Stimulated activated CD4-positive, alpha-beta T cell treated with anti-CD3 and anti-CD28 coated beads, TNF-alpha, amount 100 ng/mL, for 48 hours (primary cell): Measurements from ENCODE around the gene ZNF532.
"Not testable (repeated sequence)": the region's sequence is repeated elsewhere in the genome, so short reads cannot be mapped to it uniquely, and the experiment has no call there.

Experiments used
- DNase-seq, 3 donors: peaks; one replicate each; pipeline ENCODE4 v3.0.0-alpha.2; 2020; ENCODE audit warnings: low read depth in 3 of 3

ZNF532 gene

DNA sequence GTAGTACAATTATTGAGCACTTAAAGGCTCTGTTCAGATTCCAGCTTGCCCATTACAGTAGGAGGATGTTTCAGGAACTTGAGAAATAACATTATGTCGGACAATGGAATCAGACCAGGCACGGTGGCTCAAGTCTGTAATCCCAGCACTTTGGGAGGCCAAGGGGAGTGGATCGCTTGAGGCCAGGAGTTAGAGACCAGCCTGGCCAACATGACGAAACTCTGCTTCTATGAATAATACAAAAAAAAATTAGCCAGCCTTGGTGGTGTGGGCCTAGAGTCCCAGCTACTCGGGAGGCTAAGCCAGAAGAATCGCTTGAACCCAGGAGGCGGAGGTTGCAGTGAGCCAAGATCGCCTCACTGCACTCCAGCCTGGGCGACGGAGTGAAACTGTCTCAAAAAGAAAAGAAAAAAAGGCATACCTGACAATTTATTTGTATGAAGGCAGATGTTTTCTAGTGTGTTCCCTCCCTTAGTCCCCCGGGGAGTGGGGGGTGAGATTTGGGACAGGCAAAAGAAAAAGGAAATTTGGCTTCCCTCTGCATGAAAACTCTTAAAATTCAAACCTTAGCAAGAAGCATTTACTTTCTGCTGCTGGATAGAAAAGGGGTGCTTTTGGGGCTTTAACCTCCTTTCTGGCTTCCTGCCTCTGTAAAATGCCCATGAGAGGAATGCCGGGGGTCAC is 13.7 kb upstream of the ZNF532 start:
- DNase-seq = no peak

DNA sequence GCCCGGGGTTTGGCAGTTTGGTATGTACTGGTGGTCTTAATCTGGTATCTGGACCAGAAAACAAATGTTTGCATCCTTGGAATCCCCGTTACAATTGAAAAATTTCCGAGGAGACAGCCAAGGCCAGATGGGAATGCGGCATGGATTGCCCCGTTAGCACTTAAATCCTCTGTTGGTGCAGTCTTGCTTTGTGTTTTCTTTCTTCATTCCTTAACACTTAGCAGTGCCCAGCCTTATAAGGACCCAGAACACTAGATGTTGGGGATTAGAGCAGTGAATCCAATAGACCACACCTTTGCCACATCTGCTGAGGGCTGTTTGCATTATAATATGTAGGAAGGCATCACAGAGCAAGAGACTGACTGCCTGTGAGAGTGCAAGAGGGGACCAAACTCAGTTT is 12.8 kb upstream of the ZNF532 start:
- DNase-seq = no peak

DNA sequence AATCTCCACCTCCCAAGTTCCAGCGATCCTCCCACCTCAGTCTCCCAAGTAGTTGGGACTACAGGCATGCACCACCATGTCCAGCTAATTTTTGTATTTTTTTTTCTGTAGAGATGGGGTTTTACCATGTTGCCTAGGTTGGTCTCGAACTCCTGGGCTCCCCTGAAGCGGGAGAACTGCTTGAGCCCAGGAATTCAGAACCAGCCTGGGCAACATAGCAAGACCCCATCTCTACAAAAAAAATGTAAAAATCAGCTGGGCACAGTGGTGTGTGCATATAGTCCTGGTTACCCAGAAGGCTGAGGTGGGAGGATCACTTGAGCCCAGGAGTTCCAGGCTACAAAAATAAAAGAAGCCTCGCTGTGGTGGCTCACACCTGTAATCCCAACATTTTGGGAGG is 12.0 kb upstream of the ZNF532 start:
- no peak for DNase-seq

DNA sequence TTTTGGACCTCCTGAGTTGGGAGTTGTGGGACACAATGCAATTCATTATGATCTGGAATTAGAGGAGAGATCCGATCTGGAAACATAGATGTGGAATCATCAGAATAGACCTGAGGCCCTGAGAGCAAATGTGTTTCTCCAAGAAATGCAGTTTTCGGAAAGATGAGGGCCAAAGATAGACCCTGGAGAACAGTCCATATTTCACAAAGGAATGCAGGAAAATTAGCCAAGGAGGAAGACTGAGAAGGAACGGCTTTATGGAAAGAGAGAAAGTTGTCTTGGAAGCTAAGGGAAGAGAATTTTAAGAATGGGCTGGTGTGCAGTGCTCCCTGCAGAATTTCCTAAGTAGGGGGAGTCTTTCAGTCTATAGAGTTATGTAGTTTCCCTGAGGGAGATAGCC is 11.1 kb upstream of the ZNF532 start:
- DNase-seq = no peak

DNA sequence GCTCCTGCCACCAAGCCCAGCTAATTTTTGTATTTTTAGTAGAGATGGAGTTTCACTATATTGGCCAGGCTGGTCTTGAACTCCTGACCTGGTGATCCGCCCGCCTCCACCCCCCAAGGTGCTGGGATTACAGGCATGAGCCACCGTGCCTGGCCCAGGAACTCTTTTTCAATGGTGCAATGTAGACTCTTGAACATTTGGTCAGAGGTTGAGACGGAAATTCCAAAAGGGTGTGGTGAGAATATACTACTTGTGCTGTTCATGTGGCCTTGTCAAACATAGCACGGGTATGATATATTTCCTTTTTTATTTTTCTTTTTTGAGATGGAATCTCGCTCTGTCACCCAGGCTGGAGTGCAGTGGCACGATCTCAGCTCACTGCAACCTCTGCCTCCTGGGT is 9.2 kb upstream of the ZNF532 start:
- DNase-seq = not testable (repeated sequence)

DNA sequence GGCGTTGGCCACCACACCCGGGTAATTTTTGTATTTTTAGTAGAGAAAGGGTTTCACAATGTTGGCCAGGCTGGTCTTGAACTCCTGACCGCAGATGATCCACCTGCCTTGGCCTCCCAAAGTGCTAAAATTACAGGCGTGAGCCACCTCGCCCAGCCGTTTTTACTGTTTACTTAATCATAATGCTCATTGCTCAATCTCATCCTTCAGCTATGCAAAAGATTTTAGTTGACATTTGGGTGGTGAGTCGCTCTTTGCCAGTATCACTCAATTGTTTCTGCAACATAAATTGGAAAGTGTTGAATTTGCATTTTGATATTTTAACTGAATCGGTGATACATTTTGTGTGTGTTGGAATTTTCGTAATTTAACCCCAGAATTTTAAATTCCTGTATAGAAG is 7.8 kb upstream of the ZNF532 start:
- no peak for DNase-seq

DNA sequence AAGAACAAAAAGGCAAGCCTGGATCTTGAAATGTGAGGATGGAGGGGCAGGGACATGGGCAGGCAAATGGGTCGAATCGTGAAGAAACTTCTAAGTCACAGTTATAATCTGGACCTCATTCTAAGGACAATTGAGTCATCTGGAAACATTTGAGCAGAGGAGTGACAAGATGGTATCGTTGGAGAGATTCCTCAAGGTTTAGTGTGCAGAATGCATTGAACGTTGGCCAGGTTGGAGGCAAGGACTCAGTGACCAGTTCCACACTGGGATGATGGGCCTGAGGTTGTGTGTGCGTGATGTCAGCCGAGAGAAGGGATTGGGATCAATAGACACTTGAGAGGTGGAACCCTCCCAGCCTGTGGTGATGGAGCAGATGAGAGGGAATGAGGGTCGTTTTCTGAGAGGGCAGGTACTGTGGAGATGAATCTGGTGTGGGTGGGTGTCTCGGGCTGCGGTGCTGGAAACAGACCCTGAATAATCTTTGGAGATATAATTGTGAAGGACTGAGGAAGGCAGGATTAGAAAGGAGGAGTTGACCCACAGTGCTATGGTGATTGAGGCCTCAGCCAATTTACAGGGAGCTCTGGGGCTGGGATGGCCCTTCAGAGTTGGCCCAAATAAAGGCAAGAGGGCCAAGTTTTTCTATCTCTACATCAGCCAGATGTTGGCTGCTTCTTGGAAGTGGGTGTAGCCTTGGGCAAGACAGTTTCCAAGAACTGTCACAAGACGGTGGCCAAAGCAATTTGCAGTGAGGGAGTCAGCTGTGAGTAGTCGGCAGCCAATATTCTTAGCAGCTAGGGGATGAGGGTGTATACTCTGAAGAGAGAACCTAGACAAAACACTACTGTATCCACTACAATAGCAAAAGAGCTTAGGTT is 5.8 kb upstream of the ZNF532 start:
- DNase-seq = no peak

DNA sequence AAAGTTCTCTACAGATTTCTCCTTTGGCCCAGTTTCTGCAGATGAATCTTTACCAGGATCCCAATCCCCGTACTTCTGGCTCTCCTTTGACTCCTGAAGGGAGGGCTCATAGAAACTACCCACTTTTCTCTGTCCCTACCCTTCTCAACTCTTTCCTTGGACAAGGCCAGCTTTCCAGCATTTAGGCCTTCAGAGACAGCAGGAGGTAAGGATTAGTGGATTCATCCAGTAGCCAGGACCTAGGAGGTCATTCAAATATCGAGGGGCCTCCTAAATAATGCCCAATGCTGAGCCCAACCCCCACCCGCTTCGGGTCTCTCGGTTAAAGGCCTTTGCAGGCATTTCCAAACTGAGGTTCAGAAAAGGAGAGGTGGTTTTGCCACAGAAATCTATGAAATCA is 4.8 kb upstream of the ZNF532 start:
- DNase-seq = no peak

DNA sequence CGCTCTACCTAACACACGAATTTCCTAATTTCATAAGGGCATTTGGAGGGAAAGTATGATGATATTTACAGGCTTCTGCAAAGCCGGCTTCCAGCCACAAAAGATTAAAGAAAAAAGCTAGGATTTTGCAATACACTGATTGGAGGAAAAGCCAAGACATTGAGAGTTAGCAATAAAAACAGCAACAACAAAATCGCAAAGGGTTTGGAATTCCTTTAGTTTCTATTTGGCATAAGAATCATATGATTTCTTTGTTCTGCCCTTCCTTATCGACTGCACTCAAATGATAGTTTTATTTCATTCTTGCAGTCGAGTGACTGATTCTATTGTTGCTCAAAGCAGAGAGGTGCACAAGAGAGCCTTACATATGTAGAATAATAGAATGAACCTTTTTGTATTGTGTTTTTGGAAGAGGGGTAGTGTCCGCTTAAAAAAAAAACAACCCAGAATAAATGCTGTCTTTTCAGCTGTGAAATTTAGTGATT is 3.9 kb upstream of the ZNF532 start:
- DNase-seq = no peak

DNA sequence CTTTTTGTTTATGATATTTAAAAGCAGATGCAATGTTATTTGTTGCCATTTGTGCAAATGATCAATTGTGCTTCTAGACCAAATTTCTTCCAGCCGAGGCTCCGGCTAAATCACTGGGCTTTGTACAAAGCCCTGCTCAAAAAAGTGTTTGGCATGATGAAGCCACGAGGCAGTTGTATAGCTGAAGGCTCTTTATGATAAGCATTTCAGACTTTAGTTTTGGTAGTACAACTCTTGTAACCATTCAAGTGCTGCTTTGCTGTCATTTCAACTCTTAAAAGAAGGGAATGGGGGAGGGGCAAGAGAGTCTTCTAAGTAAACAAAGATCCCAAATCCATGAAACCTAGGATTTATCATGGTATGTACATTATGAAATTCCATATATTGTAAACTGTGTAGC is 3.3 kb upstream of the ZNF532 start:
- no peak for DNase-seq

DNA sequence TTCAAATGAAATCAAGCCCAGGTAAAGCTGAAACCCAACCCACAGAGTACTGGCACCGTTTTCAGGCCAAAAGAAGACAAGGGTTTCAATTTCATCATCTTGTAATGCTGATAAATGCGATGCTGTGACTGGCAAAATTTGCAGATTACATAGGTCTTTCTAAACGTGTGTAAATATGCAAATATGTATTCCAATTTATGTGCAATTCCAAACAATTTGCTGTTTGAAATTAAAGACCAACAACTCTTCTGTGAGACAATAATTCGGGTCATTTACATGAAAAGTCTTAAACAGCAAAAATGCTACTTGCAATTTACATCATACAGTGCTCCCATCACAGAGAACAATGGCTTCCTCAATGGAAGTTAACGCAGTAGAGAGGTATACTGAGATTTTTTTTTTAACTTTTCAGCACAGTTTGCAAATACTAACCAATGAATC is 2.8 kb upstream of the ZNF532 start:
- DNase-seq = no peak

DNA sequence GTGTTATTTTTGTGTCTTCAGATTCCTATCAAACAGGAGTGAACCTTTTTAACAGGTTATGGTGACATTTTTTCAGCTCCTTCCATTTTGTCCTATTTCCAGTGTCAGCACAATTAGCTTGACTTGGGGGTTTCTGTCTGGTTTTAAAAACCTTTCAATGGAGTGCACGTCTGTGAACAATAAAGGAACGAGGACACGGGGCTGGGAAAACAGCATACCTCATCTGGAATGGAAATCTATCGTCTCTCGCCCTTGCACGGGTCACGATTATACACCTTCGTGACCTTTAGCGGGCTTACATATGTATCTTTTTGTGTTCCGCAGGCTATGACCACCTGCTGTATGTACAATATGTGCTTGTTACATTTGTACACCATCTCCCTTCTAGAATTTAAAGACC is 2.3 kb upstream of the ZNF532 start:
- DNase-seq = no peak

DNA sequence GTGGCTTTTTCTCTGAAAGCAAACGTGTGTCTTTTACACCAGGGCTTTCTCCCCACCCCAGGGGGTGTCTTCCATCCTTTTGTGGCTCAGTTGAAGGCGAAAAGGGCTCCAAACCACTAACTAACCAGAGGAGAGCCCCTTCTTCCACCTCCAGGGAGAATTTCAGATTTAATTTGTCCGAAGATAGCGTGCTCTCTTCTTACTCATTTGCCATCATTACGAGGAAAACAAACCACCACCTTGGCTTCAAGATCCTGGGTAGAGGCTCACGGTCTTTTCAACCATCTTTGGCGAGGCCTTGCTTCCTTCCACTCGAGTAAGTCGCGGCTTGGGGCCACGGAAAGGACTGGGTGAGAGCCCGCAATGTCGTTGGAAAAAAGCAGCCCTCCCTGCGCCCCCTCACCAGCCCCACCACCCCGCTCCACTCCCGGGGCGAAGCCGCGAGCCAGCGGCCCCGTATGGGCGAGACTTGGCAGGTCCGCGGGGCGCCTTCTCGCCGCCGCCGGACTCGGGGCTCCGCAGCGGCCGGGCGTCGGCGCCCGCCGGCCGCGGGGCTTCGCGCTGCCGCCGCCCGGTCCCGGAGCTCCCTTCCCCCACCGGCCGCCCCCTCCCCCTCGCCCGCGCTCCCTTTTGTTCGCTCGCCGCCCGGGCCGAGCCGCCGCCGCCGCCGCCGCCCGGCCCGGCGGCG is 1.7 kb upstream of the ZNF532 start:
- DNase-seq = no peak

DNA sequence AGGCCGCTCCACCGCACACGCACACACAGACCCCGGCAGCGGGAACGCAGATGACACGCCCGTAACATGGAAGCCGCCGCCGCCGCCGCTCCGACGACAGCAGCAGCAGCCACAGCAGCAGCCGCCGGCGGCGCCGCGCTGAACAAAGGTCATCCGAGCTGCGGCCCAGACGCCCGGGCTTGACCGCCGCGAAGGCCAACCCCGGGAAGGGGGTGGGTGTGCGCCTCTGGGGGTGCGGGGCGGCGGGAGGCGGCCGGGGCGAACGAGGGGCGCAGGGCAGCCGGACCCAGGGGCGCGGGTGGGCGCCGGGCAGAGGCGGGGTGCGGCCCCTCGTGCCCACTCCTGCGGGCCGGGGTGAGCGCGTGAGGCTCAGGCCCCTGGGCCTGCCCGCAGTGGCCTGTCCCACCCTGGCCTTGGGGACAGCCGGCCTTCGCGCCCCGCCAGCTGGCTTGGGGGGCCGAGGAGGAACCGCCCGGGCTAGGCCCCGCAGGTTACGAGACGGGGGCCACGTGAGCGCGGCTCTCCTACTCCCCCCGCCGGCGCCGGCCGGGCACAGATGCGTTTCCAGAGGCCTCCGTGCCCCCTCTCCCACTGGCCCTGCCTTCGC is 1.0 kb upstream of the ZNF532 start:
- DNase-seq = no peak

DNA sequence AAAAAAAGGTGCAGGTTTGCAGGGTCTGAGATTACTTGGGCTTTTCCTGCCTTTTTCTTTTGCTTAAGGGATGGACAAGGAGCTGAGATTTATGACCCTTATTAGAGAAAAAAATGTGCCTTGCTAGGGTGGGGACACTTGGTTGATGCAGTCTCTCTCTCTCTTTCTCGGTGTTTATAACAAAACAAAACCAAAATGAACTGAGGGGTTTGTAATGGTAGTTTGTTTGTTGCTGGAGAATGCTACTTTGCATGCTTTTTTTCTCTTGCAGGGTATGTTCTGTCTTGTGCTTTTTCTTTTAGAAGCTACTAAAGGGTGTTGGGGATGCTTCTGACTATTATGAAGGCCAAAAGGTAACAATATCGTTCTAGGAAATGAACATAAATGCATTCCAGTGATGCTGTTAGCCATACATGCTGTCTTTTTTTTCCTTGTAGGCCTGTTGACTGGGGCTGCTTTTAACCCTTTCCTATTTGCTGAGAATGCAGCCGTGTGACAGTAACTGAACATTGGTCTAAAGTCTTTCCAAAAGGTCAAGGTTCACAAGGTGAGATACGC is 435 bp downstream of the ZNF532 start:
- DNase-seq = no peak

DNA sequence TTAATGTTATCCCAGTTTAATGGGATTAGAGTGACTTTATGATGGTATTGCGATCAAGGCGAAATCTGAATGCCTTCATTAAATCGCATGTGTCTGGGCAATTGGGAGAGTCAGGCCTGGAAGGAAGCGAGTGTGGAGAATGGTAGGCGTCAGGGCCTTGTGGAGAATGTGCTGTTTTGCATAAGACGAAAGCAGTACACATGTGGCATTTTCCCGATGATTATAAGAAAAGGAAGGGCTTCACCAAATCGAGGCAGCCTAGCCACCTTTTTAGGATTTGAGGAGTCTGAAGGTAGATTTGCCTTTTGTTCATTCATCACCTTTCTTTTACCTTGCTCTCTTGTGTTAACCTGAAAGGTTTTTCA is 1.0 kb downstream of the ZNF532 start:
- no peak for DNase-seq

DNA sequence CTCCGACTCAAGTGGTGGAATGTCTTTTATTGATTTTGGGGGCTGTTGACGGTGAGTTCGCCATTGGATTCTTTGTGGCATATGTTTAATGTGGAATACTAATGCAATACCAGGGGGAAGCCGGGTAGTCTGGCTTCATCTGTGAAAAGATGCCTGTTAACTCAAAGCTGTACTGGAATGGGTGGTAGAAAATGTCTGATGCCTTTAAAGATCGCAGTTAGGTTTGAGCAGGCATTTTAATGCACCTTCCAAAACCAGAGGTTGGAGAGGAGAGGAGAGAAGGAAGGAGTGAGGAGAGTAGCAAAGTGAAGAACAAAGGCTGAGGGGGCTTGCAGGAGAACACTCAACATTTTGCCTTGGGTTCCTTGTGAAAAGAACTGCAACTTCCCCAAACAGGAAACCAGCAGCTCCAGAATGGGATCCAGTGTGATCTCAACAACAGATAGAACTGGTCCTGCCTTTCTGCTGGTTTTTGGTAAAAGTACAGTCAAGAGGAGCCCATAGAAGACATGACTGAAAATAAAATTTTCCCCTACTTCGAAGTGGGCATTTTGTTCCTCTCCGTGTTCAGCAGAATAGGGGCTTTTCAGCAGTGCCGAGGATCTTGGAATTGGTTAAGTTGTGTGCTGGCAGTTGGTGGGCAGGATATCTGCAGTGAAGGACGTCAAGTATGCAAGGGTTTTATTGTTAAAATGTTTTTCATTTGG is 1.5 kb downstream of the ZNF532 start:
- DNase-seq = no peak

DNA sequence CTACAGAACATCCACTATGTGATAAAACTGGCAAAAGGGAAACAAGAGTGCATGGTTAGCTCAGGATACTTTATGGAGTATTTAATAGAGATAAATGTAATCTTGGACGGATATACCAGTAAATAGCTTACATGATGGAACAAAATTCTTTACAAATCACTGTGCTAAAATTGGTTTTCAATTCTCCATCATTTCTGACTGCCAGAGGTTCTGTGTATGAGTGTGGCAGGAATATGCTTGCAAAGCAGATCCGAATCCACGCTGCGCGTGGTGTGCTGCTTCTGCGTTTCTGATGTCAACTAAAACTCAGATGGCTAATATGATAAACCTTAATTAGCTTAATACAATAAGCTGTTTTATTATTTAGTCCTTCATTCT is 2.1 kb downstream of the ZNF532 start:
- DNase-seq = no peak

DNA sequence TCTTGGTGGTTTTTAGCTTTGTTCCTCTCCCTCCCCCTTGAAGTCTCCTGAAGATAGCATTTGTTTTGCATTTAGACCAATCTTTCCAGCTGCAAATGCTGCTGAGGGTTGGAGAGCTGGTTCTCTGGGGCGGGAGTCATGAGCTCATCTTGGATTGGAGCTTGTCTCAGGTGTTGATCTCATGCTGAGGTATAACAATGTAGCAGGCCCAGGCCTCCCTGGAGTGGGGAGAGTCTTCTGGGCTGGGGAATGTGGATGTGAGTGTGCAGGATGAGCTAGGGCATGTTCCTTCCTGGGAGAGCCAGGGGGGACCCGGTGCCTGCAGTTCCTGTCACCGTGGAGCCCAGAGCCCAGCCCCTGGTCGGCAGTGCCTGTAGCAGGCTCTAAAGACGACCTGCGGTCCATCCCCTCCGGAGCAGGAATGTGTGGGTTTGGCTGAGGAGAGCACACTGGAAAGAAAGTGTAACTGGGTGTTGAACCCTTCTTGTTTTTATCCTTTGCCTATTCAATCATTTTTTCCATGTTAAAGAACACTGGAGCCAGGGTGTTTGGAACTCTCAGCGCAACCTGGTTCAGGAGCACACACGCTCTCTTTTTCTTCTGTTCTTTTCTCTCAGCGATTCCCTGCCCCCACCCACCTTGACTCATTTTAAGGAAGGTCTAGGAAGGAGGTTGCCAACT is 2.7 kb downstream of the ZNF532 start:
- no peak for DNase-seq

DNA sequence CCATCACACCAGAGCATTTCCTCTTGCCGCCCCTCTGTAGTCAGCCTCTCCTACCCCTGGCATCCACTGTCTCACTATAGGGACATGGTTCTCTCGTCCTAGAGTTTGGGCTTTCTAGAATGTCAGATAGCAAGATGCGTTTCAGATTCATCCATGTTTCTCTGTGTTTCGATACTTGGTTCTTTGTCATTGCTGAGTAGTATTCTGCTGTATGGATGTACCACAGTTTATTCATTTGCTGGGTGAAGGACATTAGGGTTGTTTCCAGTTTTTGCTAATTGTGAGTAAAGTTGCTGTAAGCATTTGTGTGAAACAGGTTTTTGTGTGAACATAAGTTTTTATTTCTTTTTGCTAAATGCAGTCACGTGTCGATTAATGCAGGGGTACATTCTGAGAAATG is 3.8 kb downstream of the ZNF532 start:
- DNase-seq = no peak

DNA sequence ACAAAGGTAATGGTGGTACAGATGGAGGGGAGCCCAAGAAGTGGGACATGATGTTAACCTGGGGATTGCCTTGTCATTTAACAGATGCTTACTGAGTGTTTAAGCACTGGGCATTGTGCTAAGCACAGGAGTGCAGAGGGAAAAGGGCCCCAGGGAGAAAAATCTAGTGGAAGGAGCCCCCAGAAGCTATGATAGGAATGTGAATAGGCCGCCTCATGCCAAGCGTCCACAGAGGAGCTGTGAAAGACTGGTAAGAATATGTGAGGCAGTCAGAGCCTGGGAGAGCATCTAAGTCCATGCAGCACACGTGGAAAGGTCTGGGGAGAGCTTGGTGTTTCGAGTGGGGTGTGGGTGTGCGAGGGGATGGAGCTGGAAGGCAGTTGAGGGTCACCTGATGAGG is 5.5 kb downstream of the ZNF532 start:
- no peak for DNase-seq
